ENCODE measurements around the gene SHLD1.
"Not testable (repeated sequence)": the region's sequence is repeated elsewhere in the genome, so short reads cannot be mapped to it uniquely, and the experiment has no call there.

Gene SHLD1

GRCh38 chr20:5749952-5750779 is at the start of gene SHLD1:
Gene SHLD1 (plus strand): TSS chr20:5750401. CDS start chr20:5772866, 22,465 bp downstream.
- Histone ChIP-seq H3K27me3 (ENCODE audit: control insufficient read depth, insufficient read depth, low read length) (no peaks in the 10 kb centered on the region), H3K9ac (ENCODE audit: low read length) (peak within 1 kb of the TSS; percentile 80), H3K9me3 (ENCODE audit: control insufficient read depth, low read length) (no peaks in the 10 kb centered on the region), H3K36me3 (ENCODE audit: control insufficient read depth, insufficient read depth, low read length) (no peaks in the 10 kb centered on the region), H3K4me3 (ENCODE audit: low read length) (peak within 1 kb of the TSS; percentile 83), H3K4me1 (ENCODE audit: control insufficient read depth, insufficient read depth, low read length) (peaks cover 35% of the 10 kb centered on the region)

- H3K9ac ChIP-seq (ENCODE audit: low read length); H3K4me1 ChIP-seq (ENCODE audit: control insufficient read depth, insufficient read depth, low read length); H3K4me3 ChIP-seq (ENCODE audit: low read length); H3K9me3 ChIP-seq (ENCODE audit: control insufficient read depth, low read length); H3K36me3 ChIP-seq (ENCODE audit: control insufficient read depth, insufficient read depth, low read length); H3K27me3 ChIP-seq (ENCODE audit: control insufficient read depth, insufficient read depth, low read length): not testable (repeated sequence)
Observed at GRCh38 chr20:5702339-5702738, 47.9 kb upstream of the SHLD1 start.

- no peak overlapping the region for H3K4me3 ChIP-seq (ENCODE audit: low read length)
- peaks cover 6% of the 10 kb centered on the region for H3K4me1 ChIP-seq (ENCODE audit: control insufficient read depth, insufficient read depth, low read length)
- H3K27me3 ChIP-seq (ENCODE audit: control insufficient read depth, insufficient read depth, low read length), result no peaks in the 10 kb centered on the region
- no peaks in the 10 kb centered on the region for H3K36me3 ChIP-seq (ENCODE audit: control insufficient read depth, insufficient read depth, low read length)
- no peak overlapping the region for H3K9ac ChIP-seq (ENCODE audit: low read length)
- no peaks in the 10 kb centered on the region for H3K9me3 ChIP-seq (ENCODE audit: control insufficient read depth, low read length)
Observed at GRCh38 chr20:5703681-5704101, 46.5 kb upstream of the SHLD1 start.

- Histone ChIP-seq H3K36me3 (ENCODE audit: control insufficient read depth, insufficient read depth, low read length) (no peaks in the 10 kb centered on the region), H3K4me3 (ENCODE audit: low read length) (no peak overlapping the region), H3K27me3 (ENCODE audit: control insufficient read depth, insufficient read depth, low read length) (no peaks in the 10 kb centered on the region)
Observed at GRCh38 chr20:5705827-5706226, 44.4 kb upstream of the SHLD1 start.

GRCh38 chr20:5706797-5707196 is 43.4 kb upstream of the SHLD1 start:
- H3K9ac ChIP-seq (ENCODE audit: low read length), result no peak overlapping the region
- no peaks in the 10 kb centered on the region for H3K36me3 ChIP-seq (ENCODE audit: control insufficient read depth, insufficient read depth, low read length)
- H3K9me3 ChIP-seq (ENCODE audit: control insufficient read depth, low read length), result no peaks in the 10 kb centered on the region
- H3K27me3 ChIP-seq (ENCODE audit: control insufficient read depth, insufficient read depth, low read length), result no peaks in the 10 kb centered on the region
- no peak overlapping the region for H3K4me3 ChIP-seq (ENCODE audit: low read length)
- peaks cover 6% of the 10 kb centered on the region for H3K4me1 ChIP-seq (ENCODE audit: control insufficient read depth, insufficient read depth, low read length)

More at GRCh38 chr20:5705827-5706226, 44.4 kb upstream of the SHLD1 start:
- Histone ChIP-seq H3K4me1 (ENCODE audit: control insufficient read depth, insufficient read depth, low read length) (peaks cover 6% of the 10 kb centered on the region), H3K9ac (ENCODE audit: low read length) (no peak overlapping the region), H3K9me3 (ENCODE audit: control insufficient read depth, low read length) (no peaks in the 10 kb centered on the region)

- H3K36me3 ChIP-seq (ENCODE audit: control insufficient read depth, insufficient read depth, low read length), result no peaks in the 10 kb centered on the region
- no peaks in the 10 kb centered on the region for H3K27me3 ChIP-seq (ENCODE audit: control insufficient read depth, insufficient read depth, low read length)
Observed at GRCh38 chr20:5710551-5710950, 39.6 kb upstream of the SHLD1 start.

GRCh38 chr20:5714261-5715041 is 35.8 kb upstream of the SHLD1 start:
- Histone ChIP-seq H3K4me3 (ENCODE audit: low read length) (no peak overlapping the region), H3K9ac (ENCODE audit: low read length) (no peak overlapping the region), H3K36me3 (ENCODE audit: control insufficient read depth, insufficient read depth, low read length) (no peaks in the 10 kb centered on the region), H3K4me1 (ENCODE audit: control insufficient read depth, insufficient read depth, low read length) (no peaks in the 10 kb centered on the region), H3K27me3 (ENCODE audit: control insufficient read depth, insufficient read depth, low read length) (no peaks in the 10 kb centered on the region), H3K9me3 (ENCODE audit: control insufficient read depth, low read length) (no peaks in the 10 kb centered on the region)

More at GRCh38 chr20:5710551-5710950, 39.6 kb upstream of the SHLD1 start:
- H3K4me3 ChIP-seq (ENCODE audit: low read length), result no peak overlapping the region
- H3K9ac ChIP-seq (ENCODE audit: low read length), result no peak overlapping the region
- no peaks in the 10 kb centered on the region for H3K9me3 ChIP-seq (ENCODE audit: control insufficient read depth, low read length)
- H3K4me1 ChIP-seq (ENCODE audit: control insufficient read depth, insufficient read depth, low read length), result no peaks in the 10 kb centered on the region

- Histone ChIP-seq H3K9ac (ENCODE audit: low read length) (no peak overlapping the region), H3K36me3 (ENCODE audit: control insufficient read depth, insufficient read depth, low read length) (no peaks in the 10 kb centered on the region), H3K4me1 (ENCODE audit: control insufficient read depth, insufficient read depth, low read length) (no peaks in the 10 kb centered on the region), H3K27me3 (ENCODE audit: control insufficient read depth, insufficient read depth, low read length) (no peaks in the 10 kb centered on the region), H3K4me3 (ENCODE audit: low read length) (no peak overlapping the region), H3K9me3 (ENCODE audit: control insufficient read depth, low read length) (no peaks in the 10 kb centered on the region)
Observed at GRCh38 chr20:5715071-5715841, 34.9 kb upstream of the SHLD1 start.

- H3K9ac ChIP-seq (ENCODE audit: low read length), result no peak overlapping the region
- H3K4me1 ChIP-seq (ENCODE audit: control insufficient read depth, insufficient read depth, low read length), result no peaks in the 10 kb centered on the region
- H3K27me3 ChIP-seq (ENCODE audit: control insufficient read depth, insufficient read depth, low read length), result no peaks in the 10 kb centered on the region
- H3K36me3 ChIP-seq (ENCODE audit: control insufficient read depth, insufficient read depth, low read length), result no peaks in the 10 kb centered on the region
- no peaks in the 10 kb centered on the region for H3K9me3 ChIP-seq (ENCODE audit: control insufficient read depth, low read length)
- no peak overlapping the region for H3K4me3 ChIP-seq (ENCODE audit: low read length)
Observed at GRCh38 chr20:5716953-5717352, 33.2 kb upstream of the SHLD1 start.

- Histone ChIP-seq H3K27me3 (ENCODE audit: control insufficient read depth, insufficient read depth, low read length) (no peaks in the 10 kb centered on the region), H3K36me3 (ENCODE audit: control insufficient read depth, insufficient read depth, low read length) (no peaks in the 10 kb centered on the region), H3K4me1 (ENCODE audit: control insufficient read depth, insufficient read depth, low read length) (no peaks in the 10 kb centered on the region), H3K4me3 (ENCODE audit: low read length) (no peak overlapping the region), H3K9me3 (ENCODE audit: control insufficient read depth, low read length) (no peaks in the 10 kb centered on the region), H3K9ac (ENCODE audit: low read length) (no peak overlapping the region)
Observed at GRCh38 chr20:5718896-5719595, 31.2 kb upstream of the SHLD1 start.

- no peaks in the 10 kb centered on the region for H3K9me3 ChIP-seq (ENCODE audit: control insufficient read depth, low read length)
Observed at GRCh38 chr20:5719861-5720403, 30.3 kb upstream of the SHLD1 start.

More at GRCh38 chr20:5719861-5720403, 30.3 kb upstream of the SHLD1 start:
- H3K27me3 ChIP-seq (ENCODE audit: control insufficient read depth, insufficient read depth, low read length), result no peaks in the 10 kb centered on the region
- H3K4me1 ChIP-seq (ENCODE audit: control insufficient read depth, insufficient read depth, low read length), result peaks cover 8% of the 10 kb centered on the region
- H3K36me3 ChIP-seq (ENCODE audit: control insufficient read depth, insufficient read depth, low read length), result no peaks in the 10 kb centered on the region
- no peak overlapping the region for H3K4me3 ChIP-seq (ENCODE audit: low read length)
- H3K9ac ChIP-seq (ENCODE audit: low read length), result no peak overlapping the region

All from mucosa of stomach (tissue), 1 donor.